ENCODE data around the gene ABHD15.

ABHD15 gene

GRCh38 chr17:29612404-29613280 lies 45.8 kb upstream of the ABHD15 start:
- TF ChIP-seq, protein P1, sequence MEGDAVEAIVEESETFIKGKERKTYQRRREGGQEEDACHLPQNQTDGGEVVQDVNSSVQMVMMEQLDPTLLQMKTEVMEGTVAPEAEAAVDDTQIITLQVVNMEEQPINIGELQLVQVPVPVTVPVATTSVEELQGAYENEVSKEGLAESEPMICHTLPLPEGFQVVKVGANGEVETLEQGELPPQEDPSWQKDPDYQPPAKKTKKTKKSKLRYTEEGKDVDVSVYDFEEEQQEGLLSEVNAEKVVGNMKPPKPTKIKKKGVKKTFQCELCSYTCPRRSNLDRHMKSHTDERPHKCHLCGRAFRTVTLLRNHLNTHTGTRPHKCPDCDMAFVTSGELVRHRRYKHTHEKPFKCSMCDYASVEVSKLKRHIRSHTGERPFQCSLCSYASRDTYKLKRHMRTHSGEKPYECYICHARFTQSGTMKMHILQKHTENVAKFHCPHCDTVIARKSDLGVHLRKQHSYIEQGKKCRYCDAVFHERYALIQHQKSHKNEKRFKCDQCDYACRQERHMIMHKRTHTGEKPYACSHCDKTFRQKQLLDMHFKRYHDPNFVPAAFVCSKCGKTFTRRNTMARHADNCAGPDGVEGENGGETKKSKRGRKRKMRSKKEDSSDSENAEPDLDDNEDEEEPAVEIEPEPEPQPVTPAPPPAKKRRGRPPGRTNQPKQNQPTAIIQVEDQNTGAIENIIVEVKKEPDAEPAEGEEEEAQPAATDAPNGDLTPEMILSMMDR (IDR thresholded peaks at IDR 0.05; ENCODE audit: low read depth, low read length, poor library complexity, severe bottlenecking) = no peak
- no peak for TF ChIP-seq EZH2phosphoT487 (IDR thresholded peaks at IDR 0.05; ENCODE audit: borderline replicate concordance, low read length)
- Histone ChIP-seq H3K79me2 (ENCODE audit: control insufficient read depth, low read length) (no peaks in the 10 kb centered on the region), H4K20me1 (ENCODE audit: control insufficient read depth, insufficient read depth, low read depth, low read length) (peaks cover 17% of the 10 kb centered on the region), H3K4me3 (ENCODE audit: low read length) (peak overlapping the region; percentile 3; the same call in 1 of the 2 replicates), H3K9me3 (ENCODE audit: control insufficient read depth, insufficient read depth, low read length) (no peaks in the 10 kb centered on the region), H3K27me3 (ENCODE audit: control insufficient read depth, low read length) (peaks cover 13% of the 10 kb centered on the region), H3K4me1 (ENCODE audit: control insufficient read depth, low read length) (peaks cover 42% of the 10 kb centered on the region), H3K4me2 (ENCODE audit: low read length) (peak overlapping the region; percentile 52), H3K27ac (ENCODE audit: low read depth, low read length) (no peak overlapping the region), H3F3A (ENCODE audit: control insufficient read depth, insufficient read depth) (no peaks in the 10 kb centered on the region; the same call in 1 of the 2 replicates), H3K36me3 (ENCODE audit: control insufficient read depth, low read length) (peaks cover 10% of the 10 kb centered on the region; the same call in 1 of the 2 replicates), H3K9me2 (replicated peaks; ENCODE audit: control insufficient read depth, low read length) (no peaks in the 10 kb centered on the region)

DNA sequence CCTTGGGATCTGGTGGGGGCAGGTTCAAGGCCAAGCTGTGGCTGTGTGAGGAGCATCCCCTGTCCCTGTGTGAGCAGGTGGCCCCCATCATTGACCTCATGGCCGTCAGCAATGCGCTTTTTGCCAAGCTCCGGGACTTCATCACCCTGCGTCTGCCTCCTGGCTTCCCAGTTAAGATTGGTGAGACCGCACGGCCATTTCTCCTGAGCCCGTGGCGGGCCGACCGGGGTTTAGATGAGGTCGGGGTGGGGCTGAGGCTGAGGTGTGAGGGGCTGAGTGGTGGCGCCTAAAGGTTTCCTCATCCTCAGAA lies 45.2 kb upstream of the ABHD15 start:
- TF ChIP-seq EZH2phosphoT487 (IDR thresholded peaks at IDR 0.05; ENCODE audit: borderline replicate concordance, low read length) = no peak
- TF ChIP-seq, protein P1 (IDR thresholded peaks at IDR 0.05; ENCODE audit: low read depth, low read length, poor library complexity, severe bottlenecking) = no peak
- Histone ChIP-seq H3F3A (ENCODE audit: control insufficient read depth, insufficient read depth) (no peaks in the 10 kb centered on the region; the same call in 1 of the 2 replicates), H3K4me1 (ENCODE audit: control insufficient read depth, low read length) (peaks cover 36% of the 10 kb centered on the region), H3K27ac (ENCODE audit: low read depth, low read length) (no peak overlapping the region), H3K9me2 (replicated peaks; ENCODE audit: control insufficient read depth, low read length) (no peaks in the 10 kb centered on the region), H3K4me3 (ENCODE audit: low read length) (no peak overlapping the region), H3K79me2 (ENCODE audit: control insufficient read depth, low read length) (no peaks in the 10 kb centered on the region), H4K20me1 (ENCODE audit: control insufficient read depth, insufficient read depth, low read depth, low read length) (peaks cover 17% of the 10 kb centered on the region), H3K36me3 (ENCODE audit: control insufficient read depth, low read length) (peaks cover 10% of the 10 kb centered on the region; the same call in 1 of the 2 replicates), H3K9me3 (ENCODE audit: control insufficient read depth, insufficient read depth, low read length) (no peaks in the 10 kb centered on the region), H3K4me2 (ENCODE audit: low read length) (no peak overlapping the region), H3K27me3 (ENCODE audit: control insufficient read depth, low read length) (peaks cover 13% of the 10 kb centered on the region)

GRCh38 chr17:29611351-29612093 lies 44.7 kb upstream of the ABHD15 start:
- Histone ChIP-seq H3K4me2 (ENCODE audit: low read length) (no peak overlapping the region), H3F3A (ENCODE audit: control insufficient read depth, insufficient read depth) (no peaks in the 10 kb centered on the region; the same call in 1 of the 2 replicates), H3K4me1 (ENCODE audit: control insufficient read depth, low read length) (peaks cover 31% of the 10 kb centered on the region), H3K27ac (ENCODE audit: low read depth, low read length) (no peak overlapping the region), H3K4me3 (ENCODE audit: low read length) (no peak overlapping the region), H3K27me3 (ENCODE audit: control insufficient read depth, low read length) (peaks cover 10% of the 10 kb centered on the region), H3K79me2 (ENCODE audit: control insufficient read depth, low read length) (no peaks in the 10 kb centered on the region), H3K9me2 (replicated peaks; ENCODE audit: control insufficient read depth, low read length) (no peaks in the 10 kb centered on the region), H4K20me1 (ENCODE audit: control insufficient read depth, insufficient read depth, low read depth, low read length) (peaks cover 12% of the 10 kb centered on the region), H3K9me3 (ENCODE audit: control insufficient read depth, insufficient read depth, low read length) (no peaks in the 10 kb centered on the region), H3K36me3 (ENCODE audit: control insufficient read depth, low read length) (peaks cover 10% of the 10 kb centered on the region; the same call in 1 of the 2 replicates)
- TF ChIP-seq EZH2phosphoT487 (IDR thresholded peaks at IDR 0.05; ENCODE audit: borderline replicate concordance, low read length) = no peak
- TF ChIP-seq, protein P1 (IDR thresholded peaks at IDR 0.05; ENCODE audit: low read depth, low read length, poor library complexity, severe bottlenecking) = no peak

Data from DOHH2 (cell line).